Endometrial microvascular endothelial cells (primary cell): ENCODE data around the gene DOCK9. TPM values are rescaled to one million over a fixed set of nuclear protein-coding genes. Genes with fewer than 3 reads are reported as not detected.

Source experiments
- in situ Hi-C: cut with HindIII; loops from 2 replicates; pipeline ENCODE4 v1.10.0; 2017; ENCODE audit warnings: low sequenced_read_pairs, low pct_unique_long_range_greater_than_20kb; ENCODE audit errors: inconsistent ontology term
- total RNA-seq: library from RNA; depleted of rRNA; stranded (reverse); fragments of >200 nt; gene quantifications from one replicate; pipeline ENCODE4 v1.2.3, GENCODE V29; 2015; ENCODE audit errors: inconsistent ontology term

DOCK9 gene
- total RNA-seq, 1 donor from 2014 or later: 210 TPM

DNA sequence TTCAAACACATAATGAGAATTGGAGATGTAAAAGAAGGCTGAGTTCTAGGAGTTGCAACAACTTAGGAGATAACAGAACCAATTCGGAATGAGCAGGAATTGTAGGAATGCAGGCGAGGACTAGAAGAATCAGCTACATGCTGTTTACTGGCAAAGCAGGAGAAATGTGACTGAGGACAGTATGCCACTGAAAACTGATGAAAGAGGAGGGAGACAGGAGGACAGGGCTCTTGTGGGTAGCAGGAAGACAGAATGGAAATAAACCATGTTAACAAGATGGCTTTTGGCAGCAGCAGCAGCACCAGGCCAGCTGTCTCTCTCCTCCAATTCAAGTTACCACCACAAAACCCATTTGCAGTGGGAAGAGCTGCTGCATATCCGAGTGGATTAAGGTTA lies 134.4 kb downstream of the DOCK9 start:
- in situ Hi-C loops: no loop called here

GRCh38 chr13:98842858-98843481 lies 134.9 kb downstream of the DOCK9 start:
- in situ Hi-C loops: no loop called here

- in situ Hi-C loops: no loop called here
These were observed 135.8 kb downstream of the DOCK9 start for GRCh38 chr13:98842070-98842469.

GRCh38 chr13:98839856-98840769 lies 137.8 kb downstream of the DOCK9 start:
- in situ Hi-C loops: no loop called here

DNA sequence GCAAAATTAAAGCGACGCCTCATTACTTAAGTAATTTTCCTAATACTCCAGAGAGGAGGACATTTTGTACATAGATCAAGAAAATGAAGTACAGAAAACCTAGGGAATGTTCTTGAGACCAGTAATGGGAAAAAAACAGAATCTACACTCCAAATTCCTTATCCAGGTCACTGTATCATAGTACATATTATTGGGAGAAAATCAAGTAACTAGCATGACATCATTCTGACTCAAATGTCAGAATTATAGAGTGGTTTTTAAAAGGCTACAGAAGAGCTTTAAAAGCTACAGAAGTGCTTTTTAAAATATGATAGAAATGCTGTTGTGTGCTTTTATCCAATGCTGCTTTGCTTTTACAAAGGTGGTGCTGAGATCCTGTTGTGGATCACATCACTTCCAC lies 139.1 kb downstream of the DOCK9 start:
- in situ Hi-C loops: no loop called here

DNA sequence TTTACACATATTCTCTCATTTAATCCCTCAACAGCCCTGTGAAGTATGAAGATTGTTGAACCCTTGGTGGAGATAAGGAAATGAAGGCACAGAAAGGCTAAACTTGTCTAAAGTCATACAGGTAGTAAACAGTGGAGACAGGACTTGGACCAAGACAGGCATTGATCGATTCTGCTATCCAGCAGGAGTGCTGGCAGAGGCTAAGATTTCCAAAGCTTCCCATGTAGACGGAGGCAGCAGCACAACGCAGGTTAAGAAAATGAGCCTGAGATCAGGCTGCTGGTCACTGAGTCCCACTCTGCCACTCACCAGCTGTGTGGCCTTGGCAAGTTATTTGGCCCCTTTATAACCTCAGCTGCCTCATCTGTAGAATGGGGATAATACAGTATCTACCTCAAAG lies 140.0 kb downstream of the DOCK9 start:
- in situ Hi-C loops: no loop called here

- in situ Hi-C loops: no loop called here
These were observed 142.7 kb downstream of the DOCK9 start for GRCh38 chr13:98835156-98835555.

DNA sequence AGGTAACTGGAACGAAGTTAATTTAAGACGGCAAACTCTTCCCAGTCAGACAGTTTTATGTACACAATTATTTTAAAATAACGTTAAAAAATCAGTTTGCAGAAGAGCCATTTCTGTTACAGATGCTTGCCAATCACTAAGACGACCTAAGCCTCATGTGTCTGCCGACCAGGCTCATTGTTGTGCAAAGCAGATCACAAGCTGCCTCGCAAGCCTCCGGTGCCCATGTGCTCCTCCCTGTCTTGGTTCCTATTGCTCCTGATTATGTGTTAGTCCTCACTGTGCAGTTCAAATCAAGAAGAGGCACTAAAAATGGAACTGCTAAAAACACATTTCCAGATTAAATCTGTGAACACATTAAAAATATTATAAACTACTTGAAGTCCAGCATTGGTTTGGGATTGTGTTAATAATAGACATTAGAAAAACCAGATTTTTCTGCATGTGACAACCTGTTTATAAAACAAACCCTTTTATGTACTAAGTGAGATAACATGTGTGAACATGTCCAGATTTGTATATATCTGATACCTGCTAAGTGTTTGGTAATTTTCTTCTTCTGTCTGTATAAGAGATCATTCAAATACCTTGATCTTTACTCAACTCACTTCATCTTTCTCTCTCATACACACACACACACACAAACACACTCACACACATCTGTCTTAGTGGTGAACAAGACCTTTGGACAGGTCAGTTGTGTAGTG lies 143.5 kb downstream of the DOCK9 start:
- in situ Hi-C loops: no loop called here

- in situ Hi-C loops: no loop called here
These were observed 146.6 kb downstream of the DOCK9 start for GRCh38 chr13:98831236-98831635.

- in situ Hi-C loops: no loop called here
These were observed 148.3 kb downstream of the DOCK9 start for GRCh38 chr13:98829541-98829940.

GRCh38 chr13:98828614-98829013 lies 149.2 kb downstream of the DOCK9 start:
- in situ Hi-C loops: no loop called here

GRCh38 chr13:98827449-98827848 lies 150.4 kb downstream of the DOCK9 start:
- in situ Hi-C loops: no loop called here

- in situ Hi-C loops: no loop called here
These were observed 151.7 kb downstream of the DOCK9 start for GRCh38 chr13:98826146-98826545.

- in situ Hi-C loops: no loop called here
These were observed 152.2 kb downstream of the DOCK9 start for GRCh38 chr13:98825659-98826058.

GRCh38 chr13:98824376-98825160 lies 153.3 kb downstream of the DOCK9 start:
- in situ Hi-C loops: no loop called here

- in situ Hi-C loops: no loop called here
These were observed 154.4 kb downstream of the DOCK9 start for GRCh38 chr13:98823442-98823841.

DNA sequence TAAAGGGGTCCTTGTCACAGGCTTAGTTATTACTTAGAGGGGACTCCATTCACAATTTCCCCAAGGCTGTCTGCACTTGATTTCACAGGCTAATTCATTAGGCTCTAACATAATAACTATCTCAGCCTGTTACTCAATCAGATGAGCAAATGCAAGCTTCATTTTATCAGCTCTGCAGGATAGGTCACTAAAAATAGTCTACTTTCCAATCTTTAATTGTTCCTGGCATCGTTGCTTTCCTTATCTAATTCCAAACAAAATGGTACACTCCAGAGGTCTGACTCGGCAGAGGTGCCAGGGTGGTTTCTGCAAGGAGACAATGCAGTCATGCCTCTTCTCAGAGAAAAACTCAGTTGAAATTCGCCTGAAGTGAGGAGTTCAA lies 155.6 kb downstream of the DOCK9 start:
- in situ Hi-C loops: no loop called here

DNA sequence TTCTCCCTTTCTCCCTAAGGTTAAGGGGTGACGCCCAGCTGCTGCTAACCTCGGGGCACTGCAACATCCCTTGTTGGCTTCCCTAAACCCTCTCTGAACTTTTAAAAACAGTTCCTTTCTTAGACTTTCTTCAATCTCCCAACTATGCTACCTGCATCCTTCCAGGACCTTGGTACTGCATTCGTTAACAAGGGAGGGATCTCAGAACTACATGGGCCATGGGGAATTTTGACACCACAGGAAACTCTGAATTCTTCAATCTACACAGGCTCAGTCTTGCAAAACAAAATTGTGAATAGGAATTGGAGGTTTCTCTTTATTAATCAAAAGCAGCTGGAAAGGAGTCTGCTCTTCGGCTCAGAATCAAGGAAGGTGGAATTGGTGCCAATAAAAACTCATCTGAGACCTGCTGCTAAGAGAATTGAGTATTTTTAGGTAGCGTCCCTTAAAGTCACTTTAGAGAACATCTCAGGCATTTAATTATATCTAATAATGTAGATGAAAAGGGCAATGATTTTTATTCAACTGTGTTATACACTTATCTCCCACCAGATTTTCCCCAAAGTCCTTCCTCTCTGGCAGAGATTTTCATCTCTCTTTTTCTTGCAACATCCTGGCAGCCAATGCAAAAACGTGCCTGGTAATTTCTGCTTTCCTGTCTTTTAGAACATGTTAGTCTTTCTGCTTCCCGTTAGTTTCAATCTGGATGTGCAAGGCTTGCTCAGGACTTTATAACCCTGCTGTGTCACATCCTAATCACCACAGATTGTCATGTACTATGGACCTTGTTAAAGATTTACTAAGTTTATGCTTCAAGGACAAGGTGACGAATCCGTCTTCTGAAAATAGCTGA lies 156.3 kb downstream of the DOCK9 start:
- in situ Hi-C loops: no loop called here
